HG03575 (cell line): ENCODE results near the gene GLTP.

Source experiments
- ATAC-seq: cut with Tn5 transposase; IDR thresholded peaks from one replicate; pipeline ENCODE4 v1.9.1; 2021; ENCODE audit not compliant: unreplicated experiment, insufficient number of reproducible peaks, low FRiP score; ENCODE audit errors: extremely low read depth

GLTP gene

DNA sequence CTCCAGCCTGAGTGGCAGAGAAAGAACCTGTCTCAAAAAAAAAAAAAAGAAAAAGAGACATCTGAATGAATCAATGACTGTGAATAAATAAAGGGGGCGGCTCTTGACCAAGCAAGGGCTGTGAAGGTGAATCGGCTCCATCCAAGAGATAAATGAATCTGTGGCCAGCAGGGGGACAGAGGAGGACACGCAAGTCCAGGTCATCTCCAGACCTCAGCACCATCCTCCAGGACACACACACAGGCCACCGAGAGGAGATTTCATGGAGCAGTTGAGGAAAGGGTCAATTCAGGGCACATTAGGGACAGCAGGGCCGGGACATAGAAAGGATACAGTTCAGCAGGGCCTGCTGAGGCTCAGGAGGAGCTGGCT lies 68.7 kb downstream of the GLTP start:
- ATAC-seq: no peak

DNA sequence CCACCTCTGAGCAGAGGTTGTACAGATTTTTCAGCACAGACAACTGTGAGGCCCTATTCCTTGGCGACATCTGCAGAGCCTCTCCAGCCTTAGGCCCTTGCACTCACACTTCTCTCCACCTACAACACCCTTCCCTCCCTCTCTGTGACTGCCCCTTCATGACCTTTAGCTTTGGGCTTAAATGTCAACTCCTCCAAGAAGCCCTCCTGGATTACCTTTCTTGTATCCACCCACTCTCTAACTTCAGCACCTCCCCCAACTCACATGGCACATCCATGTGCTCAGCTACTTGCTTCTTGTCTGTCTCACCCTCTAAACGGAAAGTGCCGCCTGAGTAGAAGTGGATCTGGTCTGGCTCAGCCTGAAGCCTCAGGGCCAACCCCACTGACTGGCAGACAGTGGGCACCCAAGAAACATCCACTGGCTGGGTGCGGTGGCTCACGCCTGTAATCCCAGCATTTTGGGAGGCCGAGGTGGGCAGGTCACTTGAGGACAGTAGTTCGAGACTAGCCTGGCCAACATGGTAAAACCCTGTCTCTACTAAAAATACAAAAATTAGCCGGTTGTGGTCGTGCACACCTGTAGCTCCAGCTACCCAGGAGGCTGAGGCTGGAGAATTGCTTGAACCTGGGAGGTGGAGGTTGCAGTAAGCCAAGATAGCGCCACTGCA lies 69.3 kb downstream of the GLTP start:
- no peak for ATAC-seq

DNA sequence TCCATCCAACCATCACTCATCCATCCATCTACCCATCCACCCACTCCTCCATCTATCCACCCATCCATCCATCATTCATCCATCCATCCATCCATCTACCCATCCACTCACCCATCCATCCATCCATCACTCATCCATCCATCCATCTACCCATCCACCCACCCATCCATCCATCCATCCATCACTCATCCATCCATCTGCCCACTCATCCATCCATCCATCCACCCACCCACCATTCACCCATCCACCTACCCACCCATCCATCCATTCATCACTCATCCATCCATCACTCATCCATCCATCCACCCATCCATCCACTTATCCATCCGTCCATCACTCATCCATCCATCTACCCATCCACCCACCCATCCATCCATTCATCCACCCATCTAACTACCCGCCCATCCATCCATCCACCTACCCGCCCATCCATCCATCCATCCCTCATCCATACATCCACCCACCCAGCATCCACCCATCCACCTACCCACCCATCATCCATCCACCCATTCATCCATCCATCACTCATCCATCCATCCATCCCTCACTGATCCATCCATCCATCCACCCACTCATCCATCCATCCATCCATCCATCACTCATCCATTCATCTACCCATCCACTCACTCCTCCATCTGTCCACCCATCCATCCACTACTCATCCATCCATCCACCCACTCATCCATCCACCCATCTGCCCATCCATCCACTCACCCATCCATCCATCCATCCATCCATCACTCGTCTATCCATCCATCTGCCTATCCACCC lies 71.3 kb downstream of the GLTP start:
- no peak for ATAC-seq

DNA sequence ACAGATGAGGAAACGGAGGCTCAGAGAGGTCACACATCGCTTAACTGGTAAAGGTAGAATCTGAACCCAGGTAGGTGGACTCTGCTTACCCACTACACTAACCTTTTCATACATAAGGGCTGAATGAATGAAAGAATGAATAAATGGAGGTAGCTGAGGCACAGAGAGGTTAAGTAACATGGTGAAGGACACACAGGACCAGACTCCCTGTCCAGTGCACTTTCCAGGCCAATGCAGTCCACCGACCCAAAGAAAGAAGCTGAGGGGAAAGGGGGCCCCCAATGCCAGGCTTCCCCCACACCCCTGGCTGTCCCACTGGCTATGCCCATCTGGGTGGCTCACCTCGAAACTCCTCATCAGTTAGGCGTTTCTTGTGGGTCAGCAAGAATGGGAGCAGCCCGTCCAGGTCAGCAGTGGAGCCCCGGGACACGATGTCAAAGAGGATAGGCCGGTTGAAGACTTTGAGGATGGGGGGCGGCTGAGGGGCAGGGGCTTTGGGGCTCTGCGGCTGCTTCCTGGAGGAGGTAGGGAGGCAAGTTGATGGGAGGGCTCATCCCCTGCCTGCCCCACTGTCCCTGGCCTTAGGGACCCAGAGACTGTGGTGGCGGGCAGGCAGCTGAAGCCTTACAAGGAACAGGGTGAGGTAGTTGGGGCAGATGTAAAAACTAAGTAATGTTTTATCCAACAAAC lies 72.2 kb downstream of the GLTP start:
- no peak for ATAC-seq

DNA sequence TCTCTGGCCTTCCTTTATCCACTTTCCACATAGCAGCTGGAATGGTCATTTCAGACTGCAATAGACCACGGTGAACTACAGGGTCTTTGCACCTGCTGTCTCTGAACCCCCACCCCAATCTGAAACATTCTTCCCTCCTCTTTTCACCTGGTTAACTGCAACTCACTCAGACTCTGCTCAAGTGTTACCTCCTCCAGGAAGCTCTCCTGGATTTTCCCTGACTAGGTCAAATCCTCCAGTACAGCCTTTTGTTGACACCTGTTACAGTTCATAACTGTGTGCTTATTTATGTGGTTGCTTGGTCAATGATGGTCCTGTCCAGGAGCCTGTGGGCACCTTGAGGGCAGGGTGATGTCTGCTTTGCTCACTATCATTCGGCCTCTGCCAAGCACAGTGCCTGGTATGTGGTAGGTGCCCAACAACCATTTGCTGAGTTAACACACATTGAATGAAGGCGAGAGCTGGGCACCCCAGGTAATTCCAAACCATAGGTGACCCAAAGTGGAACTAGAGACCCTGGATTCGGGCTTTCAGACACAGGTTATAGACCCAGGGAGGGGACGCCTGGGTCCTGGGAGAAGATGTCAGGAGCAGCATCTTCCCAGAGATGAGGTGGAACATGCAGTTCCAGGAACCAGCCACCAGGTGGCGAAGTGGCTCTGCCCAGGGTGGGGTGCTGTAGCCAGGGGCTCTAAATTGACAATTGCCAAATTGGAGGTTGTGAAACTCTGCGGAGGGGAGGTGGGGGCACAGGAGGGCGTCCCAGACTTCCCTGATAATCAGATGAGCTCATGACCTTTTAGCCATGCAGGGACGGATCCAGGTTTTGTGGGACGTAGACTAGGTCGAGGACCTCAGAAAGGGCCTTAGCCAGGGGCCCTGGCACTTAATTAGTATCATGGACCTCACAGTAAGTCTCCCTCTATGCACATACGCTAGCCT lies 75.2 kb downstream of the GLTP start:
- ATAC-seq: no peak

GRCh38 chr12:109803678-109804077 lies 76.7 kb downstream of the GLTP start:
- ATAC-seq: no peak

DNA sequence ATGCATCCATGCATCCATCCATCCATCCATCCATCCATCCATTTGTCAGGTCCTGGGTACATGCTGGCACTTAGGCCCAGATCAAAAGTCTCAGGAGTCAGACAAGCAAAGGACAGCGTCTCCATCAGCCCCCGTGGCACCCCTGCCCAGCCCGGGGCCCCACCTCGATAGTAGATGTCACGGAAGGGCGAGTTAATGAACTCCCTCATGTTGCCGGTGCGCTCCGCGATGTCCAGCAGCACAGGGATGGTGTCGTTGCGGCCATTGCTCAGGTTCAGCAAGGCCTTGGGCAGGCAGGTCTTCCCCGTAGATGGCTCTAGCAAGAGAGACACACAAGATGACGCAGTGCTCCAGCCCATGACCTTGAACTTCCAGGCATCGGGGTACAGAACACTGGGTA lies 77.5 kb downstream of the GLTP start:
- no peak for ATAC-seq
